SW 1271 (cell line): Measurements from ENCODE around the gene SUN2.
A peak's percentile ranks its signal among the peaks of the same experiment; 100 is the strongest.

Experiments
- DNase-seq, 2 experiments: peaks; one replicate each; lab custom pipeline; 2025; lab: John Stamatoyannopoulos, UW

Gene SUN2

GRCh38 chr22:38735126-38735464, 20.7 kb downstream of the SUN2 start:
- DNase-seq = no peak

- DNase-seq = no peak
Measured at GRCh38 chr22:38734421-38735100, 21.2 kb downstream of the SUN2 start.

GRCh38 chr22:38733724-38734381, 21.9 kb downstream of the SUN2 start:
- DNase-seq = no peak

- no peak for DNase-seq
Measured at GRCh38 chr22:38733329-38733723, 22.5 kb downstream of the SUN2 start.

GRCh38 chr22:38732251-38732815, 23.5 kb downstream of the SUN2 start:
- no peak for DNase-seq

- DNase-seq = no peak
Measured at GRCh38 chr22:38731703-38732161, 24.1 kb downstream of the SUN2 start.

GRCh38 chr22:38730411-38730871, 25.4 kb downstream of the SUN2 start:
- DNase-seq = no peak

- DNase-seq = no peak
Measured at GRCh38 chr22:38729946-38730345, 25.9 kb downstream of the SUN2 start.

- no peak for DNase-seq
Measured at GRCh38 chr22:38728871-38729796, 26.7 kb downstream of the SUN2 start.

GRCh38 chr22:38727530-38728451, 28.0 kb downstream of the SUN2 start:
- DNase-seq = no peak

- DNase-seq = no peak
Measured at GRCh38 chr22:38727123-38727522, 28.7 kb downstream of the SUN2 start.

GRCh38 chr22:38725900-38726655, 29.7 kb downstream of the SUN2 start:
- no peak for DNase-seq

GRCh38 chr22:38724926-38725571, 30.7 kb downstream of the SUN2 start:
- peak in 1 of 2 experiments; percentile 26 for DNase-seq

GRCh38 chr22:38724176-38724575, 31.6 kb downstream of the SUN2 start:
- no peak for DNase-seq

- DNase-seq = no peak
Measured at GRCh38 chr22:38721551-38721950, 34.2 kb downstream of the SUN2 start.

- no peak for DNase-seq
Measured at GRCh38 chr22:38720350-38720749, 35.4 kb downstream of the SUN2 start.

- DNase-seq = no peak
Measured at GRCh38 chr22:38719196-38719595, 36.6 kb downstream of the SUN2 start.

- peak; percentile 73 to 83 for DNase-seq
Measured at GRCh38 chr22:38718414-38718813, 37.4 kb downstream of the SUN2 start.

- no peak for DNase-seq
Measured at GRCh38 chr22:38717244-38717643, 38.6 kb downstream of the SUN2 start.

GRCh38 chr22:38716826-38717225, 39.0 kb downstream of the SUN2 start:
- DNase-seq = no peak
